HG03139 (cell line): ENCODE data around the gene NEO1.
A peak's percentile ranks its signal among the peaks of the same experiment; 100 is the strongest.

Experiments
- ATAC-seq: cut with Tn5 transposase; IDR thresholded peaks from one replicate; pipeline ENCODE4 v1.9.1; 2021; ENCODE audit not compliant: unreplicated experiment

Gene NEO1

GRCh38 chr15:73051807-73052652, at the start of gene NEO1:
NEO1 (plus strand) TSS chr15:73052463; CDS start chr15:73052676, 213 bp downstream.
- peak; percentile 47 for ATAC-seq

- no peak for ATAC-seq
These were observed 47.8 kb upstream of the NEO1 start for GRCh38 chr15:73004462-73004861.

GRCh38 chr15:73005032-73005431, 47.2 kb upstream of the NEO1 start:
- no peak for ATAC-seq

GRCh38 chr15:73005446-73005845, 46.8 kb upstream of the NEO1 start:
- ATAC-seq: no peak

- ATAC-seq: no peak
These were observed 45.7 kb upstream of the NEO1 start for GRCh38 chr15:73006523-73006922.

GRCh38 chr15:73009066-73010056, 42.9 kb upstream of the NEO1 start:
- ATAC-seq: no peak

- ATAC-seq: no peak
These were observed 41.8 kb upstream of the NEO1 start for GRCh38 chr15:73010154-73011152.

GRCh38 chr15:73014904-73015303, 37.4 kb upstream of the NEO1 start:
- no peak for ATAC-seq

GRCh38 chr15:73015493-73015892, 36.8 kb upstream of the NEO1 start:
- ATAC-seq: no peak

- ATAC-seq: no peak
These were observed 34.3 kb upstream of the NEO1 start for GRCh38 chr15:73017987-73018386.

- ATAC-seq: no peak
These were observed 33.1 kb upstream of the NEO1 start for GRCh38 chr15:73019154-73019553.

GRCh38 chr15:73019601-73020146, 32.6 kb upstream of the NEO1 start:
- no peak for ATAC-seq

GRCh38 chr15:73021139-73021621, 31.1 kb upstream of the NEO1 start:
- ATAC-seq: no peak

GRCh38 chr15:73022161-73022560, 30.1 kb upstream of the NEO1 start:
- ATAC-seq: no peak

- no peak for ATAC-seq
These were observed 29.2 kb upstream of the NEO1 start for GRCh38 chr15:73023071-73023470.

GRCh38 chr15:73024168-73024567, 28.1 kb upstream of the NEO1 start:
- no peak for ATAC-seq

GRCh38 chr15:73026511-73027054, 25.7 kb upstream of the NEO1 start:
- ATAC-seq: no peak

GRCh38 chr15:73028031-73028430, 24.2 kb upstream of the NEO1 start:
- ATAC-seq: no peak

GRCh38 chr15:73028831-73029451, 23.3 kb upstream of the NEO1 start:
- ATAC-seq: no peak
